ENCODE results near the gene GPR156. TPM values are rescaled to one million over a fixed set of nuclear protein-coding genes. Genes with fewer than 3 reads are reported as not detected.
A peak's percentile ranks its signal among the peaks of the same experiment; 100 is the strongest.
"Not testable (repeated sequence)": the region's sequence is repeated elsewhere in the genome, so short reads cannot be mapped to it uniquely, and the experiment has no call there.

Gene GPR156
- total RNA-seq, 6 donors from 2014 or later = 0.20 to 1.0 (median 0.24) TPM; not detected in 1

DNA sequence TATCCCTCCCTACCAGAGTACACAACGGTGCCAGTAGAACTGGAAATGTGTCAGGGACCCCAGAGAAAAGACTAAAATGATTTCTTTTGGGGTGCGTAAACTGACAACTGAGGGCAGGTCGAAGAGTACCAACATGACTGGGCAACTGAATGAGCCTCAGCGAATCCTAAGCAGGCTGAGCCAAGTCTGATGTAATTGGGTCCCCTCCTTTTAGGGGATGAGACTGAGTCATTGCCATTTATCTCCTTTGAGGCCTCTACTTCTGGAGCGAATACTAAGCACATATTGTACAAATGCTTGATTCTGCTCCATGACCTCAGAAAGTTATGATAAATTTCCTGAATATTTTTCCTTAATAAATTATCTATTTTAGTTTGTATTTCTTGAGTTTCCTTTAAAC is 17.3 kb upstream of the GPR156 start:
- TF ChIP-seq POLR2A (IDR thresholded peaks at IDR 0.05) = no peak
- no peak for TF ChIP-seq EP300 (IDR thresholded peaks at IDR 0.05)
- TF ChIP-seq, protein P1, sequence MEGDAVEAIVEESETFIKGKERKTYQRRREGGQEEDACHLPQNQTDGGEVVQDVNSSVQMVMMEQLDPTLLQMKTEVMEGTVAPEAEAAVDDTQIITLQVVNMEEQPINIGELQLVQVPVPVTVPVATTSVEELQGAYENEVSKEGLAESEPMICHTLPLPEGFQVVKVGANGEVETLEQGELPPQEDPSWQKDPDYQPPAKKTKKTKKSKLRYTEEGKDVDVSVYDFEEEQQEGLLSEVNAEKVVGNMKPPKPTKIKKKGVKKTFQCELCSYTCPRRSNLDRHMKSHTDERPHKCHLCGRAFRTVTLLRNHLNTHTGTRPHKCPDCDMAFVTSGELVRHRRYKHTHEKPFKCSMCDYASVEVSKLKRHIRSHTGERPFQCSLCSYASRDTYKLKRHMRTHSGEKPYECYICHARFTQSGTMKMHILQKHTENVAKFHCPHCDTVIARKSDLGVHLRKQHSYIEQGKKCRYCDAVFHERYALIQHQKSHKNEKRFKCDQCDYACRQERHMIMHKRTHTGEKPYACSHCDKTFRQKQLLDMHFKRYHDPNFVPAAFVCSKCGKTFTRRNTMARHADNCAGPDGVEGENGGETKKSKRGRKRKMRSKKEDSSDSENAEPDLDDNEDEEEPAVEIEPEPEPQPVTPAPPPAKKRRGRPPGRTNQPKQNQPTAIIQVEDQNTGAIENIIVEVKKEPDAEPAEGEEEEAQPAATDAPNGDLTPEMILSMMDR (IDR thresholded peaks at IDR 0.05) = no peak
- TF ChIP-seq POLR2AphosphoS5 (IDR thresholded peaks at IDR 0.05) = no peak
- H3K9me3 ChIP-seq = no peaks in the 10 kb centered on the region
- DNase-seq = no peak
- H3K36me3 ChIP-seq = no peaks in the 10 kb centered on the region
- no peaks in the 10 kb centered on the region for H3K4me1 ChIP-seq
- WGBS, 2 donors = 91 to 92% methylated on average over 5 of the region's 5 CpGs
- ATAC-seq (ENCODE audit: low FRiP score in 2 of 2) = peak in 1 of 2 donors; percentile 91
- H3K27ac ChIP-seq = no peak overlapping the region
- H3K4me3 ChIP-seq = no peak overlapping the region
- no peaks in the 10 kb centered on the region for H3K27me3 ChIP-seq

DNA sequence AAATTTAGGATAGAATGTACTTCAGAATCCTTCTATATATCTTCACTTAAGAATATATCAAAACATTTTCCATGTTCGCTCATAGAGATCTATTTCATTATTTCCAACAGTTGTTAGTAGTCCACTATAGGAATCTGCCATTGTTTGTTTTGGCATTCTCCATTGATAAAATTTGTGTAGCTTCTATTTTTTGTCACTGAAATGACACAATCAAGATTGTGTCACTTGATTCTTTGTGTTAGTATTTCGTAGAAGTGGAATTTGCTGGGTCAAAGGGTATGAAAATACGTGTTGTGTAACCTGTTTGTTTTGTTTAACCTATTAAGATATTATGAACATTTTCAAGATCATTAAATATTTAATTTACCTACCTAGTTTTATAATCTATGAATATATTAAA is 15.9 kb upstream of the GPR156 start:
- DNase-seq (no peak), ATAC-seq (ENCODE audit: low FRiP score in 2 of 2) (no peak)
- Histone ChIP-seq H3K9me3 (no peaks in the 10 kb centered on the region), H3K36me3 (no peaks in the 10 kb centered on the region), H3K4me1 (no peaks in the 10 kb centered on the region), H3K27ac (no peak overlapping the region), H3K4me3 (no peak overlapping the region), H3K27me3 (no peaks in the 10 kb centered on the region)
- WGBS, 2 donors = 56 to 61% methylated on average over 3 of the region's 3 CpGs
- TF ChIP-seq, protein P1 (IDR thresholded peaks at IDR 0.05) = no peak
- TF ChIP-seq POLR2A (IDR thresholded peaks at IDR 0.05) (no peak), EP300 (IDR thresholded peaks at IDR 0.05) (no peak), POLR2AphosphoS5 (IDR thresholded peaks at IDR 0.05) (no peak)

DNA sequence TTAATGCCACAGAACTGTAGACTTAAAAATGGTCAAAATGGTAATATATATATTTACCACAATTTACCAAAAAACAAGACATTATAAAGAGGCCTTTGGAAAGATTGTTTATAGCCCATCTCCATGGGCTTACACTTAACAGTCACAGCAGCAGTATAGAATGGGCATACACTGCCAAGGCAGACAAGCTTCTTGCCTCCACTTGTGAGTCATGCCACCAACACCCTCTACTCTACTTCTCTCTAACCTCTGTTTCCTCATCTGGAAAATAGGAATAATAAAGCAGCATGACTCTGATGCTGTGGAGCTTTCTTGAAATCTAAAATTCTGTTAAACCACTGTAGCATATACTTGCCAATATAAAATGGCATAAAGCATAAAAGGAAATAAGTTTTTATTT is 14.4 kb upstream of the GPR156 start:
- no peak overlapping the region for H3K27ac ChIP-seq
- ATAC-seq (ENCODE audit: low FRiP score in 2 of 2) = no peak

DNA sequence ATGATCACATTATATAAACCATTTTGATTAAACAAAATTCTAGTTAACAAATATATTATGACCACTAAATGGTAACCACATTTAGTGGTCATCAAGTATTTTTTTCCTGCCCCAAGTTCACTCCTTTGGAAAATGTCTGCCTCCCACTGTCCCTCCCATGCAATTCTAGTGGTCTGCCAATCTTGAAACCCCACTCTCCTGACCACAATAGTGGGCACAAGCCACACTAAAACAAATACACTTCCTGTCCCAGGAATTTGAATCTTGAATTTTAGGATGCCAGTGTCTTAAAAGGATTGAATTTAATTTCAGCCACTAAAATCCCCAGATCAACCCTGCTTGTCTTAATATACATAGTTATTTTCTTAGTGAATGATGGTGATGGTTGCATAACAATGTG is 14.0 kb upstream of the GPR156 start:
- Histone ChIP-seq H3K9me3 (peaks cover 0 to 4% (median 0%) of the 10 kb centered on the region in 4 donors), H3K27ac (no peak overlapping the region), H3K4me3 (no peak overlapping the region), H3K36me3 (no peaks in the 10 kb centered on the region), H3K4me1 (no peaks in the 10 kb centered on the region), H3K27me3 (no peaks in the 10 kb centered on the region)
- TF ChIP-seq EP300 (IDR thresholded peaks at IDR 0.05) (no peak), POLR2A (IDR thresholded peaks at IDR 0.05) (no peak), POLR2AphosphoS5 (IDR thresholded peaks at IDR 0.05) (no peak)
- TF ChIP-seq, protein P1 (IDR thresholded peaks at IDR 0.05) = no peak
- no peak for DNase-seq
- no peak for ATAC-seq (ENCODE audit: low FRiP score in 2 of 2)

More for the DNA sequence above, 14.4 kb upstream of the GPR156 start:
- TF ChIP-seq, protein P1 (IDR thresholded peaks at IDR 0.05) = no peak
- TF ChIP-seq POLR2A (IDR thresholded peaks at IDR 0.05) = no peak
- TF ChIP-seq EP300 (IDR thresholded peaks at IDR 0.05) = no peak
- TF ChIP-seq POLR2AphosphoS5 (IDR thresholded peaks at IDR 0.05) = no peak
- Histone ChIP-seq H3K27me3 (no peaks in the 10 kb centered on the region), H3K4me1 (no peaks in the 10 kb centered on the region), H3K4me3 (no peak overlapping the region), H3K36me3 (no peaks in the 10 kb centered on the region), H3K9me3 (no peaks in the 10 kb centered on the region)
- DNase-seq = no peak

DNA sequence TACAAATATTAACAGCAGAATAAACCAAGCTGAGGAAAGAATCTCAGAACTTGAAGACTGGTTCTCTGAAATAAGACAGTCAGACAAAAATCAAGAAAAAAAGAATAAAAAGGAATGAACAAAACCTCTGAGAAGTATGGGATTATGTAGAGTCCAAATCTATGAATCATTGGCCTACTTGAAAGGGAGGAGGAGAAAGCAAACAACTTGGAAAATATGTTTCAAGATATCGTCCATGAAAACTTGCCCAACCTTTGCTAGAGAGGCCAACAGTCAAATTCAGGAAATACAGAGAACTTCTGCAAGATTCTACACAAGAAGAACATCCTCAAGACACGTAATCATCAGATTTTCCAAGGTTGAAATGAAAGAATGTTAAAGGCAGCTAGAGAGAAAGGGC is 6.5 kb upstream of the GPR156 start:
- H3K27me3 ChIP-seq, H3K27ac ChIP-seq, H3K4me1 ChIP-seq, DNase-seq, H3K36me3 ChIP-seq, H3K4me3 ChIP-seq: not testable (repeated sequence)
- ATAC-seq (ENCODE audit: low FRiP score in 2 of 2) = peak in 1 of 2 donors; percentile 60
- H3K9me3 ChIP-seq = peaks cover 0 to 11% (median 0%) of the 10 kb centered on the region in 4 donors
- whole genome bisulfite sequencing, 2 donors = 69 to 76% methylated on average over 2 of the region's 2 CpGs

Data from upper lobe of left lung (tissue), 6 donors.